Measurements from ENCODE around the gene CDH11. TPM values are rescaled to one million over a fixed set of nuclear protein-coding genes. Genes with fewer than 3 reads are reported as not detected.

CDH11 gene
- total RNA-seq, 1 experiment from 2014 or later: 5.4 TPM

DNA sequence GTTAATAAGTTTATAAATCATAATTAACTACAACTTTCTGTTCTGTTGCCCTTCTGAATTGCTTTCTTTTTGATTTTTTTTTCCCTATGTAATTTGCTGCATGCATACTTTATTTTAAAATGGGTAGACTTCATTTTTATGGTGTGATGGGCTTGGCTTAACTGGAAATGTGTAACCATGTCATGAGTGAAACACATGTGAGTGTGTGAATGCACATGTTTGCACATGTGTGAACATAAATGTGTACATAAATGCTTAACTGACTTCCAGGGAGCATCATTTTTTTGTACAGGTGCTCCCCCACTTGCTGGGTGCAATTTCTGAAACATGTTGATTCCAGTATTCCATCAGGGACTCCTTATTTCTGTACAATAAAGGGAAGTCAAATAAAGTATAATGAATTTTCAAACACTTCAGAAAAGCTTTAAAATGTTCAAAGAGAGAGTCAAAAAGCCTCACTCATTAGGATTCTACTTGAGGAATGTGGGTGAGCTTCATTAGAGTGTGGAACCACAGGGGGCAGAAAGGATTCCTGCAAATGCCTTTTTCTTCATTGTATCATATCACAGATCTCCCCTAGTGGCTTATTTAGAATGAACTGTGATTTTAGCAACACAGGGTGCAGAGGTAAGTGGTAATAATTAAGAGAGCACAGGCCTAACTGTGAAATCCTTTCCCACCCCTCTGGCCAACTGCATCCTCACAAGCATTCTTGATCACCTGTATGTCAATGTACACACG, 31.7 kb upstream of the CDH11 start:
- H3K9ac ChIP-seq (ENCODE audit: extremely low read depth, insufficient read length, low read length): no peak overlapping the region
- TF ChIP-seq, protein P1, sequence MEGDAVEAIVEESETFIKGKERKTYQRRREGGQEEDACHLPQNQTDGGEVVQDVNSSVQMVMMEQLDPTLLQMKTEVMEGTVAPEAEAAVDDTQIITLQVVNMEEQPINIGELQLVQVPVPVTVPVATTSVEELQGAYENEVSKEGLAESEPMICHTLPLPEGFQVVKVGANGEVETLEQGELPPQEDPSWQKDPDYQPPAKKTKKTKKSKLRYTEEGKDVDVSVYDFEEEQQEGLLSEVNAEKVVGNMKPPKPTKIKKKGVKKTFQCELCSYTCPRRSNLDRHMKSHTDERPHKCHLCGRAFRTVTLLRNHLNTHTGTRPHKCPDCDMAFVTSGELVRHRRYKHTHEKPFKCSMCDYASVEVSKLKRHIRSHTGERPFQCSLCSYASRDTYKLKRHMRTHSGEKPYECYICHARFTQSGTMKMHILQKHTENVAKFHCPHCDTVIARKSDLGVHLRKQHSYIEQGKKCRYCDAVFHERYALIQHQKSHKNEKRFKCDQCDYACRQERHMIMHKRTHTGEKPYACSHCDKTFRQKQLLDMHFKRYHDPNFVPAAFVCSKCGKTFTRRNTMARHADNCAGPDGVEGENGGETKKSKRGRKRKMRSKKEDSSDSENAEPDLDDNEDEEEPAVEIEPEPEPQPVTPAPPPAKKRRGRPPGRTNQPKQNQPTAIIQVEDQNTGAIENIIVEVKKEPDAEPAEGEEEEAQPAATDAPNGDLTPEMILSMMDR (conservative IDR thresholded peaks at IDR 0.05): no peak
- no peak for DNase-seq

More for the DNA sequence above, 31.7 kb upstream of the CDH11 start:
- no peak overlapping the region for H3K18ac ChIP-seq (ENCODE audit: insufficient read length, low read depth, low read length)
- H2BK5ac ChIP-seq (ENCODE audit: insufficient read length, low read length): no peak overlapping the region
- H3K14ac ChIP-seq (ENCODE audit: insufficient read depth, low read length): no peak overlapping the region
- H2BK20ac ChIP-seq (ENCODE audit: low read depth, low read length, poor library complexity, severe bottlenecking): no peak overlapping the region
- H4K8ac ChIP-seq (replicated peaks; ENCODE audit: insufficient read length, low read depth, low read length): no peak overlapping the region
- no peak overlapping the region for H3K27ac Mint-ChIP-seq
- H3K36me3 Mint-ChIP-seq (ENCODE audit: insufficient read depth in 1 of 3, low read depth in 3 of 3): no peaks in the 10 kb centered on the region
- no peak overlapping the region for H4K5ac ChIP-seq (ENCODE audit: insufficient read length, low read depth, low read length)
- no peak overlapping the region for H3K56ac ChIP-seq (ENCODE audit: insufficient read length, low read depth, low read length)
- no peak overlapping the region for H2AFZ ChIP-seq (ENCODE audit: low read length)
- no peak overlapping the region for H3K23ac ChIP-seq (ENCODE audit: insufficient read length, low read depth, low read length)
- H4K91ac ChIP-seq (ENCODE audit: insufficient read length, low read depth, low read length): no peak overlapping the region
- H3K27me3 Mint-ChIP-seq (ENCODE audit: low read depth): no peaks in the 10 kb centered on the region
- H3T11ph ChIP-seq (ENCODE audit: low read length): no peak overlapping the region
- H3K4me1 Mint-ChIP-seq: peaks cover 12 to 14% of the 10 kb centered on the region in 2 experiments
- H4K20me1 ChIP-seq (ENCODE audit: control insufficient read depth, insufficient read depth, insufficient read length): no peaks in the 10 kb centered on the region
- no peak overlapping the region for H2BK12ac ChIP-seq (ENCODE audit: insufficient read length, low read depth, low read length)
- no peak overlapping the region for H3K4me2 ChIP-seq (ENCODE audit: insufficient read depth, insufficient read length, low read length)
- H3K27me3 ChIP-seq (ENCODE audit: insufficient read depth, low read length): no peaks in the 10 kb centered on the region
- no peaks in the 10 kb centered on the region for H3K79me1 ChIP-seq (ENCODE audit: insufficient read depth, low read depth, low read length, poor library complexity, severe bottlenecking)
- WGBS (ENCODE audit: extremely low coverage, insufficient read length, low lambda C conversion rate): no CpG with 5 or more reads among the region's 1 CpG
- H2BK15ac ChIP-seq (ENCODE audit: low read depth, low read length): no peak overlapping the region
- peaks cover 4% of the 10 kb centered on the region; the same call in 1 of the 2 replicates for H3K4me1 ChIP-seq (ENCODE audit: insufficient read depth, low read length)
- no peak overlapping the region for H2BK120ac ChIP-seq (ENCODE audit: low read depth, low read length, poor library complexity, severe bottlenecking)
- H3K27ac ChIP-seq (ENCODE audit: insufficient read length, low read depth, low read length): no peak overlapping the region
- no peaks in the 10 kb centered on the region for H3K9me3 Mint-ChIP-seq
- no peaks in the 10 kb centered on the region for H3K23me2 ChIP-seq (ENCODE audit: insufficient read length, low read depth, low read length, poor library complexity, severe bottlenecking)
- H2AK5ac ChIP-seq (ENCODE audit: insufficient read length, low read length): no peak overlapping the region
- H3K4me3 Mint-ChIP-seq: no peak overlapping the region
- H3K9me3 ChIP-seq (ENCODE audit: control insufficient read depth, low read depth, low read length): no peaks in the 10 kb centered on the region
- no peaks in the 10 kb centered on the region for H3K79me2 ChIP-seq (ENCODE audit: insufficient read depth, low read length)
- no peak overlapping the region for H3K4ac ChIP-seq (ENCODE audit: low read depth, low read length)
